Measurements from ENCODE around the gene KRT82. TPM values are rescaled to one million over a fixed set of nuclear protein-coding genes. Genes with fewer than 3 reads are reported as not detected.

Gene KRT82
- total RNA-seq, 4 donors from 2014 or later: not detected

DNA sequence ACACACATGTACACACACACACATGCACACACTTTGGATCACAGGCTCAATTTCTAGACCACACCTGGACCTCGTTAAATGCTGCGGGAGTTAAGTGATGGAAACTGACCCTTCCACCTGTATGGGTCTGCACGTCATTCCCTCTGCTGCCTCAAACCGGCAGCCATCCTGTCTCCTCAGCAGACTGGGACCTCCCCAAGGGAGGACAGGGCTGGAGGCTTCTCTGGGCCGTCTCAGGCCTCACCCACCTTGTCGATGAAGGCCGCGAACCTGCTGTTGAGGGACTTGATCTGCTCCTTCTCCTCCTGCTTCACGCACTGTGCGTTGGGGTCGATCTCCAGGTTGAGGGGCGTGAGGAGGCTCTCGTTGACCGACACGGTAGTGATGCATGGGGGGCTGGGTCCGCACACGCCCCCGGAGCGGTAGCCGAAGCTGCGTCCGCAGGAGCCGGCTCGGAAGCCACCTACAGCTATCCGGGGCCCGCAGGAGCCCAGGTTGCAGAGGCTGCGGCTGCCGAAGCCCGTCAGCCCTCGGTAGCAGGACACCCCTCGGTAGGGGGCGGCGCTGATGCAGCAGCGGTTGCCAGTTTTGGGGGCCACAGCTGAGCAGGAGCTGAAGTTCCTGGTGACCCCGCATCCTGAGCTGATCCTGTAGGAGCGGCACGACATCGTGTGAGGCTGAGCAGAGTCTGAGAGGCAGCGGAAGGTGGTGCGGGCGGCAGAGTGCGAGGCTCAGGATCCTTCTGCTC lies 39.2 kb downstream of the KRT82 start, which contains the start of gene KRT85:
Gene KRT85, minus strand, starts transcription at position 744 of the 748 bp plus-strand sequence. Its CDS starts 76 bp downstream, at position 668.
- Histone ChIP-seq H3K27me3 (no peaks in the 10 kb centered on the region), H3K4me3 (no peak within 1 kb of the TSS), H3K36me3 (no peaks in the 10 kb centered on the region), H3K9me3 (no peaks in the 10 kb centered on the region), H3K27ac (no peak within 1 kb of the TSS), H3K4me1 (no peaks in the 10 kb centered on the region)
- TF ChIP-seq POLR2A (IDR thresholded peaks at IDR 0.05): no peak
- TF ChIP-seq, protein P1, sequence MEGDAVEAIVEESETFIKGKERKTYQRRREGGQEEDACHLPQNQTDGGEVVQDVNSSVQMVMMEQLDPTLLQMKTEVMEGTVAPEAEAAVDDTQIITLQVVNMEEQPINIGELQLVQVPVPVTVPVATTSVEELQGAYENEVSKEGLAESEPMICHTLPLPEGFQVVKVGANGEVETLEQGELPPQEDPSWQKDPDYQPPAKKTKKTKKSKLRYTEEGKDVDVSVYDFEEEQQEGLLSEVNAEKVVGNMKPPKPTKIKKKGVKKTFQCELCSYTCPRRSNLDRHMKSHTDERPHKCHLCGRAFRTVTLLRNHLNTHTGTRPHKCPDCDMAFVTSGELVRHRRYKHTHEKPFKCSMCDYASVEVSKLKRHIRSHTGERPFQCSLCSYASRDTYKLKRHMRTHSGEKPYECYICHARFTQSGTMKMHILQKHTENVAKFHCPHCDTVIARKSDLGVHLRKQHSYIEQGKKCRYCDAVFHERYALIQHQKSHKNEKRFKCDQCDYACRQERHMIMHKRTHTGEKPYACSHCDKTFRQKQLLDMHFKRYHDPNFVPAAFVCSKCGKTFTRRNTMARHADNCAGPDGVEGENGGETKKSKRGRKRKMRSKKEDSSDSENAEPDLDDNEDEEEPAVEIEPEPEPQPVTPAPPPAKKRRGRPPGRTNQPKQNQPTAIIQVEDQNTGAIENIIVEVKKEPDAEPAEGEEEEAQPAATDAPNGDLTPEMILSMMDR (IDR thresholded peaks at IDR 0.05): no peak
- no peak for DNase-seq

DNA sequence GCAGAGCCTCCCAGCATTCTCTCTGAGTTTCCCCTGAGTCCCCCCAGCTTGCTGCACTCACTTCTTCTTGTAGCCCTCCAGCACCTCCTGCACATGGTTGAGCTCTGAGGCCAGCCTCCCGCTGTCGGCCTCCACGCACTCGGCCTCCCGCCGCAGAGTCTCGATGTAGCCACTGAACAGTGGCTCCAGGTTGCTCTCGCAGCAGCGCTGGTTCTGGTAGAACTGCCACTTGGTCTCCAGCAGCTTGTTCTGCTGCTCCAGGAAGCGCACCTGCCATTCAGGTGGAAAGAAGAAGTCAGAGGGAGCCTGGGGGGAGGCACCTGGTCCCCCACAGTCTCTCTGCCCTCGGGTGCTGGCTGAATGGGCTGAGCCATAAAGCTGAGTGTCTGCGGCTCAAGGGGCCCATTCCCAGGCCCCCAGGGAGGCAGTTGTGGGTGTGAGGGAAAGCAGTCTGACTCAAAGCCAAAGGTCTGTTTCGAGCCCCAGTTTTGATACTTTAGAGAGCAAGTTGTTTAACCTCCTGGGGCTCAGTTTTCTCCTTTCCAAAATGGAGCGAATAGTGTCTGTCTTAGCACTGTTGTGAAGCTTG lies 41.1 kb downstream of the KRT82 start:
- H3K36me3 ChIP-seq: no peaks in the 10 kb centered on the region
- no peak overlapping the region for H3K4me3 ChIP-seq
- H3K27ac ChIP-seq: no peak overlapping the region
- DNase-seq: no peak
- no peaks in the 10 kb centered on the region for H3K9me3 ChIP-seq
- H3K27me3 ChIP-seq: no peaks in the 10 kb centered on the region
- peaks cover 0 to under 1% (median 0%) of the 10 kb centered on the region in 4 donors for H3K4me1 ChIP-seq
- TF ChIP-seq, protein P1 (IDR thresholded peaks at IDR 0.05): no peak
- TF ChIP-seq POLR2A (IDR thresholded peaks at IDR 0.05): no peak

DNA sequence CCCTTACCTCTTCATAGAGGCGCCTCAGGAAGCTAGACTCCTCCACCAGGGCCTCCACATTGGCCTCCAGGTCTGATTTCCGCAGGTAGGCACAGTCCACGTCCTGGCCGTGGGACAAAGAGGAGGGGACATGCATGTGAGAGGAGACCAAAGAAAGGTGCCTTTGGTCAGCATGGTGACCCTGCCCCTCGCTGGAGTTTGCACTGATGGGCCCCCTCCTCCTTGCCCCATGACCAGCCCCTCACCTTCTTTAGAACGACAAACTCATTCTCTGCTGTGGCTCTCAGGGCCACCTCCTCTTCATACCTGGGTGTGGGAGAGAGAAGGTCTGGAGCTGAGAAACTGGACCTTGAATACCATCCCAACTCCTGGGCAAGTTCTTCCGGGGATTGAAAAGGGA lies 42.1 kb downstream of the KRT82 start:
- Histone ChIP-seq H3K4me1 (peaks cover 0 to 9% (median under 1%) of the 10 kb centered on the region in 4 donors), H3K27ac (no peak overlapping the region), H3K36me3 (no peaks in the 10 kb centered on the region), H3K4me3 (no peak overlapping the region), H3K27me3 (no peaks in the 10 kb centered on the region), H3K9me3 (no peaks in the 10 kb centered on the region)
- DNase-seq: no peak
- no peak for TF ChIP-seq POLR2A (IDR thresholded peaks at IDR 0.05)
- TF ChIP-seq, protein P1 (IDR thresholded peaks at IDR 0.05): no peak

DNA sequence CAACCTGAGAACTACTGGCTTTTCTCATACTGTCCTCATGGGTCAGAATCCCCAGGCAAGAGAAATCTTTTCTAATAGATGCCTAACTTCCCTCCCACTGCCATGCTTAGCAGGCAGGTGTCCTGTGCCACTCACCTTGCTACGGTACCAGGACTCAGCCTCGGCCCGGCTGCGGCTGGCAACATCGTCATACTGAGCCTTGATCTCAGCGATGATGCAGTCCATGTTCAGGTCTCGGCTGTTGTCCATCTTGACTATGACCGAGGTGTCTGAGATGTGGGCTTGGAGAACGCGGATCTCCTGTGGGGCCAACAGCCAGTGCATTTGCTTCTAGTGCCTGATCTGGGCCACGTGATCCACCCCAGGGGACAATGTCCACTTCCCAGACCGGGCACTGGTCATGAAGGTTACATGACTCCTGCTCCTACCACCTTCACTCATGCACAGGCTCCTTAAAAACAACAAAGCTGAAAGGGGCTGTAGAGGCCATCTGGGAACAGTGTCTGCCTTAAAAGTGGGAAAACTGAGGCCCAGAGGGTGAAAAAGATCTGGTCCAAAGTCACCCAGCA lies 42.9 kb downstream of the KRT82 start:
- H3K27me3 ChIP-seq: no peaks in the 10 kb centered on the region
- H3K9me3 ChIP-seq: no peaks in the 10 kb centered on the region
- TF ChIP-seq, protein P1 (IDR thresholded peaks at IDR 0.05): no peak
- no peak for TF ChIP-seq POLR2A (IDR thresholded peaks at IDR 0.05)

DNA sequence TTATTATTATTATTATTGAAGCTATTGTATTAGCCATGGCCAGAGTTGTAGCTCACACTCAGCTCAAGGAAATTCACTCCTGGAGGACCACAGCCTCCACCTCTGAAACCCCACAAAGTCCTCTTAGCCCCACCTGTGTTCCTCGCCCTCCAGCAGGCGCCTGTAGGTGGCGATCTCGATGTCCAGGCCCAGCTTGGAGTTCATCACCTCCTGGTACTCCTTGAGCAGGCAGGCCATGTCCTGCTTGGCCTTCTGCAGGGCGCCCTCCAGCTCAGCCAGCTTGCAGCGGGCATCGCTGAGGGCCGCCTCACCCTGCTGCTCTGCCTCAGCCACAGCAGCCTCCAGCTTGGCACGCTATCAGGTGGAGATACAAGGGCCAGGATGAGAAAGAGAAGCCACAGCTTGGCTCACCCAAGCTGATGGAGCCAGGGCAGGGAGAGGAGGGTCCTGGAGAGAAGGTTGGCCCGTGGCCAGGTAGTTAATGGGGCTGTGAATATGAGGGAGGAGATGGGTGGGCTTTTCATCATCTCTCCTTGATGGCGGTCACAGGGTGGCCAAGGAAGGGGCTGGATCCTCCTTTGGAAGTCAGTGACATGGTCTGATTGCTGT lies 43.9 kb downstream of the KRT82 start:
- Histone ChIP-seq H3K27me3 (no peaks in the 10 kb centered on the region), H3K9me3 (no peaks in the 10 kb centered on the region), H3K27ac (no peak overlapping the region), H3K4me3 (no peak overlapping the region), H3K36me3 (no peaks in the 10 kb centered on the region), H3K4me1 (peaks cover 0 to 14% (median 3%) of the 10 kb centered on the region in 4 donors)
- DNase-seq: no peak
- TF ChIP-seq, protein P1 (IDR thresholded peaks at IDR 0.05): peak in 3 of 6 experiments; percentile 9 to 13 (median 9)
- no peak for TF ChIP-seq POLR2A (IDR thresholded peaks at IDR 0.05)

More for the DNA sequence above, 42.9 kb downstream of the KRT82 start:
- H3K36me3 ChIP-seq: no peaks in the 10 kb centered on the region
- no peak overlapping the region for H3K4me3 ChIP-seq
- no peak for DNase-seq
- peaks cover 0 to 14% (median 3%) of the 10 kb centered on the region in 4 donors for H3K4me1 ChIP-seq
- no peak overlapping the region for H3K27ac ChIP-seq
